Loucy (cell line): ENCODE measurements around the gene FFAR3.

ENCODE experiments used
- CTCF ChIP-seq: fragments of 200-600 bp; sonication (generic); conservative IDR thresholded peaks from 2 replicates; pipeline ENCODE4 v1.5.1; 2014; ENCODE audit warnings: mild to moderate bottlenecking, antibody characterized with exemption, low read length
- EZH2phosphoT487 ChIP-seq: fragments of 200-600 bp; IDR thresholded peaks from 2 replicates; pipeline ENCODE4 v1.6.1; 2018; ENCODE audit warnings: antibody characterized with exemption, mild to moderate bottlenecking, moderate library complexity, borderline replicate concordance

GRCh38 chr19:35329323-35329722, 28.9 kb upstream of the FFAR3 start:
- TF ChIP-seq EZH2phosphoT487 (no peak), CTCF (no peak)
